Mammary epithelial cell (primary cell): ENCODE data around the gene PELI2.

Experiments
- CTCF ChIP-seq, 2 donors: IDR thresholded peaks in 1 of 2; conservative IDR thresholded peaks in 1 of 2; 2 replicates each; pipeline ENCODE4 v1.5.1; 2011 to 2012; ENCODE audit warnings: inconsistent platforms in 2 of 2, low read length in 2 of 2, mild to moderate bottlenecking in 2 of 2, control low read depth in 1 of 2, low read depth in 1 of 2; ENCODE audit not compliant: insufficient read depth in 1 of 2; ENCODE audit errors: extremely low read depth in 1 of 2
- EZH2 ChIP-seq: IDR thresholded peaks from 2 replicates; pipeline ENCODE4 v1.6.1; 2012; ENCODE audit warnings: low read length, inconsistent platforms, borderline replicate concordance

- TF ChIP-seq CTCF (conservative IDR thresholded peaks at IDR 0.05 in 1 of 2, IDR thresholded peaks at IDR 0.05 in 1 of 2; ENCODE audit: extremely low read depth in 1 of 2, insufficient read depth in 1 of 2, low read depth in 1 of 2, low read length in 2 of 2) (no peak), EZH2 (no peak)
Measured at GRCh38 chr14:56172571-56172971, 54.4 kb downstream of the PELI2 start.
